Chondrocyte (in vitro differentiated cells): ENCODE data around the gene TRAP1. TPM values are rescaled to one million over a fixed set of nuclear protein-coding genes. Genes with fewer than 3 reads are reported as not detected.

Experiments used
- DNase-seq: peaks from one replicate; pipeline ENCODE4 v3.0.0; 2021; ENCODE audit warnings: mixed read lengths, low spot score
- H3K27ac Mint-ChIP-seq: one replicate; pipeline ENCODE4 v1.8.0; 2021; ENCODE audit warnings: mild to moderate bottlenecking, moderate library complexity, mixed read lengths; ENCODE audit not compliant: unreplicated experiment
- H3K27me3 Mint-ChIP-seq: 2 replicates; pipeline ENCODE4 v1.8.0; 2021; ENCODE audit warnings: low read depth, mixed read lengths
- H3K36me3 Mint-ChIP-seq: 2 replicates; pipeline ENCODE4 v1.8.0; 2021; ENCODE audit warnings: low read depth, mixed read lengths
- H3K4me1 Mint-ChIP-seq: 2 replicates; pipeline ENCODE4 v1.8.0; 2021; ENCODE audit warnings: low read depth, mild to moderate bottlenecking, mixed read lengths
- H3K4me3 Mint-ChIP-seq: one replicate; pipeline ENCODE4 v1.8.0; 2021; ENCODE audit warnings: mild to moderate bottlenecking, moderate library complexity, mixed read lengths; ENCODE audit not compliant: unreplicated experiment
- H3K9me3 Mint-ChIP-seq: 2 replicates; pipeline ENCODE4 v1.8.0; 2021; ENCODE audit warnings: low read depth, mixed read lengths
- total RNA-seq: library from RNA; stranded (reverse); gene quantifications from 3 replicates; pipeline ENCODE4 v1.2.1, GENCODE V29; 2021
- TF ChIP-seq, protein P1 (sequence below): fragments of 200-600 bp; sonication (generic); IDR thresholded peaks from 2 replicates; pipeline ENCODE4 v1.5.0; 2021; ENCODE audit warnings: antibody characterized with exemption, mild to moderate bottlenecking, moderate library complexity

TRAP1 gene
- total RNA-seq, 1 donor from 2014 or later: 60.6 TPM

DNA sequence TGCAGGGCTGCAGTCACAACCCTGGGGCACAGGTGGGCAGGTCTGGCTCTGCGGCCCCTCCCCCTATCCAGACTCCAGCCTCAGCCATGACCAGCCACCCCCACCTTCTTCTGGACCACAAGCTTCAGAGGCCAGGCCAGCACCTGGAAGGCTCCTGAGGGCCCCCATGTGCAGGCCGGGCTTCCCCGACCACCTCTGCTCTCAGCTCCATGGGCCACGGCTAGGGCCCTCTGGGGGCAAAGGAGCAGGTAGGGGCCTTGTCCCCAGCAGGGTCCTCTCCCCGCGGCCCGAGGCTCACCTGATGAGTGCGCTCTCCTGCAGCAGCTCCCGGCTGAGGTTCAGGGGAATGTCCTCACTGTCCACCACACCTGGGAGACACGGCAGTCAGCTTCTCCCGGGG, 45.9 kb downstream of the TRAP1 start:
- peaks cover 26% of the 10 kb centered on the region for H3K36me3 Mint-ChIP-seq
- H3K27ac Mint-ChIP-seq: no peak overlapping the region
- TF ChIP-seq, protein P1, sequence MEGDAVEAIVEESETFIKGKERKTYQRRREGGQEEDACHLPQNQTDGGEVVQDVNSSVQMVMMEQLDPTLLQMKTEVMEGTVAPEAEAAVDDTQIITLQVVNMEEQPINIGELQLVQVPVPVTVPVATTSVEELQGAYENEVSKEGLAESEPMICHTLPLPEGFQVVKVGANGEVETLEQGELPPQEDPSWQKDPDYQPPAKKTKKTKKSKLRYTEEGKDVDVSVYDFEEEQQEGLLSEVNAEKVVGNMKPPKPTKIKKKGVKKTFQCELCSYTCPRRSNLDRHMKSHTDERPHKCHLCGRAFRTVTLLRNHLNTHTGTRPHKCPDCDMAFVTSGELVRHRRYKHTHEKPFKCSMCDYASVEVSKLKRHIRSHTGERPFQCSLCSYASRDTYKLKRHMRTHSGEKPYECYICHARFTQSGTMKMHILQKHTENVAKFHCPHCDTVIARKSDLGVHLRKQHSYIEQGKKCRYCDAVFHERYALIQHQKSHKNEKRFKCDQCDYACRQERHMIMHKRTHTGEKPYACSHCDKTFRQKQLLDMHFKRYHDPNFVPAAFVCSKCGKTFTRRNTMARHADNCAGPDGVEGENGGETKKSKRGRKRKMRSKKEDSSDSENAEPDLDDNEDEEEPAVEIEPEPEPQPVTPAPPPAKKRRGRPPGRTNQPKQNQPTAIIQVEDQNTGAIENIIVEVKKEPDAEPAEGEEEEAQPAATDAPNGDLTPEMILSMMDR: no peak
- DNase-seq: no peak
- no peaks in the 10 kb centered on the region for H3K9me3 Mint-ChIP-seq
- no peak overlapping the region for H3K4me3 Mint-ChIP-seq
- peaks cover 3% of the 10 kb centered on the region for H3K4me1 Mint-ChIP-seq
- H3K27me3 Mint-ChIP-seq: no peaks in the 10 kb centered on the region

DNA sequence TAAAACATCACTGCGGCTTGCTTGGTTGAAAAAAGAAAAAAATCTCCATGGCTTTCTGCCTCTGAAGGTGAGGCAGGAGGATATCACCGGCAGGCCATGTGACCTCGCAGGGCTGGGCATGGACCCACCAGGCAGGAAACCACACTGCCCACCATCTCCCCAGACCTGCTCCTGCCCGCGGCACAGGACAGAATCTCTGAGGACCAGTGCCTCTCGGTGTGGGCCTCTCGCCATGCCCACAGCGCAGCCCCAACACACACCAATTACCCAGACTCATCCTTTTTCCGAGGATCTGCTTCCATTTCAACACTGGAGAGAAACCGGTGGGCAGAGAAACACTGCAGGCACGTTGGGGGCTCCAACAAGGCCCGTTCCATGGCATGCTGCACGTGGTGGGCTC, 46.6 kb downstream of the TRAP1 start:
- H3K36me3 Mint-ChIP-seq: peaks cover 29% of the 10 kb centered on the region
- H3K9me3 Mint-ChIP-seq: no peaks in the 10 kb centered on the region
- no peak overlapping the region for H3K27ac Mint-ChIP-seq
- TF ChIP-seq, protein P1: no peak
- H3K27me3 Mint-ChIP-seq: no peaks in the 10 kb centered on the region
- no peak overlapping the region for H3K4me3 Mint-ChIP-seq
- DNase-seq: no peak
- H3K4me1 Mint-ChIP-seq: peaks cover 3% of the 10 kb centered on the region

DNA sequence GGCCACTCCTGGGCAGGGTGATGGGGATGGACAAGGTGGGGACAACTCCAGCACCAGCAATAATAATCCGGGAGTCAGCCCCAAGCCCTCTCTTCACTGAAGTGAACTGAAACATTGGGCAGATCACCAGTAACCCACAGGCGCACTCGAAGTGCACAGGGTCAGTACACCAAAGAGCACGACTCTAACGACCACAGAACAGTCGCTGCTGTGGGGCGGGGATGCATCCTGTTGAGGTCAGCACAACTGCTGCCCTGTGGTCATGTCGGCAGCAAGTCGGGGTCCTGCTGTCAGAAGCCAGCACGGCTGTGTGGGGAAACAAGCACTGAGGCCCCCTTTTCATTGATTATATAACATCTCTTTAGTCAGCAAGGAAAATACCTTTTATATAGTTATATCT, 48.2 kb downstream of the TRAP1 start:
- Mint-ChIP-seq H3K4me1 (peaks cover 3% of the 10 kb centered on the region), H3K36me3 (peaks cover 31% of the 10 kb centered on the region), H3K4me3 (no peak overlapping the region), H3K27me3 (no peaks in the 10 kb centered on the region), H3K27ac (no peak overlapping the region), H3K9me3 (no peaks in the 10 kb centered on the region)
- no peak for DNase-seq
- TF ChIP-seq, protein P1: no peak

DNA sequence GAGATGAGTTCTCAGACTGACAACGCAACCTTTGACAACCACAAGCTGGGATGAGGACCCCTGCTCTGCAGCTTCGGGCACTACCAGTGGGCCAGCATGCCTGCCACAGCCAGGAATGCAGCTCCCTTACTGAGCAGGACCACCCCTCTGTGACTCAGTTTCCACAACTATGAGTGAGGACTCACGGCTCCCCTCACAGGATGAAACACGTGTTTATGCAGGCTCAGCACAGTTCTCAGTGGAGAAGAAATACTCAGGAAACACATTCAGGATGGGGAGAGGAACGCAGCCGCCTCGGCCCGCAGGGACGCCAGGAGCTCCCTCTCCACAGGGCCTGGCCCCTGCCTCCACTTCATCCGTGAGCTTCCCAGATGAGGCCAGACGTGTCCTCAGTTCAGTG, 48.7 kb downstream of the TRAP1 start:
- TF ChIP-seq, protein P1: no peak
- no peaks in the 10 kb centered on the region for H3K9me3 Mint-ChIP-seq
- H3K27me3 Mint-ChIP-seq: no peaks in the 10 kb centered on the region
- DNase-seq: no peak
- H3K27ac Mint-ChIP-seq: no peak overlapping the region
- H3K4me3 Mint-ChIP-seq: no peak overlapping the region
- peaks cover 31% of the 10 kb centered on the region for H3K36me3 Mint-ChIP-seq
- peaks cover 3% of the 10 kb centered on the region for H3K4me1 Mint-ChIP-seq

DNA sequence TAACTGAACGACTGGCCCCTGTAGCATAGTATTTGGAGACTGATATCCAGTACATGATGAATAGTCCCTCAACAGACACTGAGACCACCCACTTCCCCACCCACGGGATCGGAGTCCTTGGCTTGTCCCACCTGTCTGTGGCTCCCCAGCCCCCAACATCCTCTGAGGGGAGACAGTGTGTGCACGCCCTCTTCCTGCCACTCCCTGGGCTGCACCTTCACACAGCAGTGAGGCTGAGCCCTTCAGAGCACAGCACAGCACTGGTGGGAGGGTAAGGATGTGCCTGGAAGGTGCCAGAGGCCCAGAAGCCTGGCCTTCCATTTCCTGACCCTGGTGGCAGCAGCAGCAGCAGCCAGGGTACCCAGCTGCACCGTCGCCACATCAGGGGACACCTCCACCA, 51.8 kb downstream of the TRAP1 start:
- Mint-ChIP-seq H3K9me3 (no peaks in the 10 kb centered on the region), H3K27ac (no peak overlapping the region), H3K4me3 (no peak overlapping the region), H3K36me3 (peaks cover 29% of the 10 kb centered on the region), H3K4me1 (peaks cover 3% of the 10 kb centered on the region), H3K27me3 (no peaks in the 10 kb centered on the region)
- DNase-seq: no peak
- TF ChIP-seq, protein P1: no peak
